Natural killer cell treated with Interleukin-12 subunit alpha and Interleukin-12 subunit beta and Interleukin-15 and Interleukin-18, amount 100 ng/mL, for 72 hours (primary cell): ENCODE measurements around the gene FLNB. TPM values are rescaled to one million over a fixed set of nuclear protein-coding genes. Genes with fewer than 3 reads are reported as not detected.

Experiments used
- ATAC-seq, 2 donors: fragments of 150-1000 bp; cut with Tn5 transposase in 1 of 2; sonication (Bioruptor Pico), chemical (Tn5 transposase) in 1 of 2; 2 replicates each; pipeline ENCODE4 v1.10.0; 2021
- DNase-seq: peaks from one replicate; pipeline ENCODE4 v3.0.0; 2022; ENCODE audit warnings: low spot score
- H3K27ac Mint-ChIP-seq, 2 donors: 1 replicate in 1 of 2; 2 replicates in 1 of 2; pipeline ENCODE4 v1.8.0; 2022; ENCODE audit warnings: mixed read lengths in 2 of 2, mild to moderate bottlenecking in 1 of 2, moderate library complexity in 1 of 2
- H3K27me3 Mint-ChIP-seq, 2 donors: 1 replicate in 1 of 2; 2 replicates in 1 of 2; pipeline ENCODE4 v1.8.0; 2022; ENCODE audit warnings: mixed read lengths in 2 of 2
- H3K36me3 Mint-ChIP-seq: one replicate; pipeline ENCODE4 v1.8.0; 2022; ENCODE audit warnings: mixed read lengths
- H3K4me1 Mint-ChIP-seq, 2 donors: 1 replicate in 1 of 2; 2 replicates in 1 of 2; pipeline ENCODE4 v1.8.0; 2022; ENCODE audit warnings: low read depth in 2 of 2, mixed read lengths in 2 of 2, mild to moderate bottlenecking in 1 of 2
- H3K4me3 Mint-ChIP-seq: one replicate; pipeline ENCODE4 v1.8.0; 2022; ENCODE audit warnings: mixed read lengths
- H3K9me3 Mint-ChIP-seq: 2 replicates; pipeline ENCODE4 v1.8.0; 2022; ENCODE audit warnings: mixed read lengths
- total RNA-seq, 2 donors: library from RNA; stranded (reverse); gene quantifications; one replicate each; pipeline ENCODE4 v1.2.3, GENCODE V29; 2022

FLNB gene
- total RNA-seq, 2 donors from 2014 or later = 5.9 to 15.4 TPM

- H3K4me1 Mint-ChIP-seq = no peaks in the 10 kb centered on the region
- DNase-seq (no peak), ATAC-seq (peak in 1 of 2 donors; percentile 16)
- H3K4me3 Mint-ChIP-seq = no peak overlapping the region
- no peak overlapping the region for H3K27ac Mint-ChIP-seq
- H3K36me3 Mint-ChIP-seq = no peaks in the 10 kb centered on the region
- H3K9me3 Mint-ChIP-seq = no peaks in the 10 kb centered on the region
- no peaks in the 10 kb centered on the region for H3K27me3 Mint-ChIP-seq
Observed at GRCh38 chr3:58143417-58144055, 135.3 kb downstream of the FLNB start.

GRCh38 chr3:58144478-58145325 is 136.5 kb downstream of the FLNB start:
- H3K27ac Mint-ChIP-seq = no peak overlapping the region
- no peaks in the 10 kb centered on the region for H3K4me1 Mint-ChIP-seq
- DNase-seq (no peak), ATAC-seq (no peak)
- no peaks in the 10 kb centered on the region for H3K27me3 Mint-ChIP-seq
- H3K36me3 Mint-ChIP-seq = no peaks in the 10 kb centered on the region
- H3K9me3 Mint-ChIP-seq = no peaks in the 10 kb centered on the region
- H3K4me3 Mint-ChIP-seq = no peak overlapping the region

GRCh38 chr3:58148049-58148448 is 139.8 kb downstream of the FLNB start:
- Mint-ChIP-seq H3K4me3 (no peak overlapping the region), H3K27me3 (no peaks in the 10 kb centered on the region), H3K27ac (no peak overlapping the region), H3K36me3 (no peaks in the 10 kb centered on the region), H3K4me1 (no peaks in the 10 kb centered on the region), H3K9me3 (no peaks in the 10 kb centered on the region)
- ATAC-seq (no peak), DNase-seq (no peak)

DNA sequence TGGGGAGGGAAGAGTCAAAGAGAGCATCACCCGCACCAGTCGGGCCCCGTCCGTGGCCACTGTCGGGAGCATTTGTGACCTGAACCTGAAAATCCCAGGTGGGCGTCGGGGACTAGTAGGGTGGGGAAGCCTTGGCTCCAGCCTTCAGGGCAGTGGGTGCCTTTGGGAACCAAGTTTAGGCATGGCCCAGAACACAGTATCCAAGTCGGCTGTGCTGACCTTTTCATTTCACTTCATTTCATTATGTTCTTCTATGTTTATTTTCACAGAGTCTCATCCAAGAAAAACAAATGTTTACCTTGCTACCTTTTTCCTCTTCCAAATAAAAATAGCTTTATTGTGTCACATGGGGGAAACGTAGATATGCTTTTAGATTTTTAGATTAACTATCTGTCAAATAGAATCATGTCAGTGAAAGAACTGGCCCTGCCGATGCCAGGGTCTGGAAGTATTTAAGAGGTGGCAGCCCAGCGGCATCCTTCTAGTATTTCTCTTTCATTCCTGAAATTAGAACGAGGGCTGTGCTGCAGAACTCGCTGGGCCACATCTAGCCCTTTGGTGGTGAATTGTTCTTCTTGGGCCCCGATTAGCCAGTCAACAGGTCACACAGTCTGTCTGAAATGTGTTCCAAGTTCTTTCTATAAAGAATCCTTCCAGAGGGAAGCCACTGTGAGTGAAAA is 142.0 kb downstream of the FLNB start:
- Mint-ChIP-seq H3K27me3 (no peaks in the 10 kb centered on the region), H3K36me3 (no peaks in the 10 kb centered on the region), H3K27ac (no peak overlapping the region), H3K4me1 (no peaks in the 10 kb centered on the region), H3K4me3 (no peak overlapping the region), H3K9me3 (no peaks in the 10 kb centered on the region)
- DNase-seq (no peak), ATAC-seq (no peak)

DNA sequence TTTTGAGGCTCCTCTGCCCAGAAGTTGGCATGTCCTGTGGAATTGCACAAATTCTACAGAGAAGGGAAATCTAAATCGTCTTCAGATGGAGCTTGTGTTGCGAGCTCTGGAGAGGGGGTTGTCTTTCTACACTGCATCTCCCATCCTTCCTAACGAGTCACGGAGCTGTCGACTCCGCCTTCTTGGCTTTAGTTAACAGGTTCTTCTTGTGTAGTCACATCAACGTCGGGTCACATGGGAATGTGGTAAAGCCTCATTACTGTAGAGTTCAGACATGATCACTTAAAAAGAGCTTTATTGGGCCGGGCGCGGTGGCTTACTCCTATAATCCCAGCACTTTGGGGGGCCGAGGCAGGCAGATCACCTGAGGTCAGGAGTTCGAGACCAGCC is 142.6 kb downstream of the FLNB start:
- Mint-ChIP-seq H3K27ac (no peak overlapping the region), H3K27me3 (no peaks in the 10 kb centered on the region)
- DNase-seq = no peak

GRCh38 chr3:58151637-58152036 is 143.4 kb downstream of the FLNB start:
- Mint-ChIP-seq H3K27me3 (no peaks in the 10 kb centered on the region), H3K4me1 (no peaks in the 10 kb centered on the region), H3K36me3 (no peaks in the 10 kb centered on the region), H3K4me3 (no peak overlapping the region), H3K9me3 (no peaks in the 10 kb centered on the region), H3K27ac (no peak overlapping the region)
- DNase-seq (no peak), ATAC-seq (no peak)

More for the DNA sequence above, 142.6 kb downstream of the FLNB start:
- Mint-ChIP-seq H3K36me3 (no peaks in the 10 kb centered on the region), H3K4me3 (no peak overlapping the region), H3K4me1 (no peaks in the 10 kb centered on the region), H3K9me3 (no peaks in the 10 kb centered on the region)
- no peak for ATAC-seq

- Mint-ChIP-seq H3K9me3 (no peaks in the 10 kb centered on the region), H3K36me3 (no peaks in the 10 kb centered on the region), H3K4me3 (no peak overlapping the region), H3K4me1 (no peaks in the 10 kb centered on the region), H3K27me3 (no peaks in the 10 kb centered on the region), H3K27ac (no peak overlapping the region)
- ATAC-seq = no peak
- no peak for DNase-seq
Observed at GRCh38 chr3:58152225-58153015, 144.2 kb downstream of the FLNB start.

- Mint-ChIP-seq H3K27ac (no peak overlapping the region), H3K4me3 (no peak overlapping the region), H3K9me3 (no peaks in the 10 kb centered on the region), H3K4me1 (no peaks in the 10 kb centered on the region), H3K27me3 (no peaks in the 10 kb centered on the region), H3K36me3 (no peaks in the 10 kb centered on the region)
- ATAC-seq (no peak), DNase-seq (no peak)
Observed at GRCh38 chr3:58153371-58153770, 145.1 kb downstream of the FLNB start.

DNA sequence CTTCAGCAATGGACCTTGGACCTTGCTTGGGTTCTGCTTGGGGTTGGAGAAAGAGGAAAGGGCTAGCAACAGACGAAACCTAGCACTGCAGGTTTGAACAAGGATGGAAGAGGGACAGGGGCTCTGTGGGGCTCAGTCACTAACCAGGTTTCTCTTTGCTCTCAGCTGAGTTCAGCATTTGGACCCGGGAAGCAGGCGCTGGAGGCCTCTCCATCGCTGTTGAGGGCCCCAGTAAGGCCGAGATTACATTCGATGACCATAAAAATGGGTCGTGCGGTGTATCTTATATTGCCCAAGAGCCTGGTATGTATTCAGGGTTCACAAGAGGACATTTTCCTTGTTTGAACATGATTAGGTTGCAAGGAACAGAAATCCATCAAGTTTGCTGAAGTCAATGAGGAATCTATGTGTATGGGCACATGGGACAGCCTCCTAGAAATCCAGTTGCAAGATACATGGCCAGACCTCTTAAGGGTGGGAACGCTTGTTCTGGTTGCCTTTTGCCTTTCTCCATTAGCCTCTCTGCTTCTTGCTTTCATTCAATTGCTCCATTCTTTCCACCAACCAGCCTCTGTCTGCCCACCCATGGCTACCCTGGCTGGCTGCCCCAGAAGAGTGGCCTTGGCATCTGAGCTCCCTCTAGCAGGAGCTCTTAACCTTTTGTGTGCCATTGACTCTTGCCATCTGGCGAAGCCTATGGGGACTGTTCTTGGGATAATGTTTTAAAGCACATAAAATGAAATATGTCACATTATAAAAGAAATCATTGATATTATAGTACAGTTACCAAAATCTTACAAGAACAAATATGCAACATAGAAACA is 146.6 kb downstream of the FLNB start:
- ATAC-seq = no peak
- Mint-ChIP-seq H3K4me1 (no peaks in the 10 kb centered on the region), H3K4me3 (no peak overlapping the region), H3K27ac (no peak overlapping the region), H3K9me3 (no peaks in the 10 kb centered on the region), H3K36me3 (no peaks in the 10 kb centered on the region), H3K27me3 (no peaks in the 10 kb centered on the region)
- DNase-seq = no peak

- no peak overlapping the region for H3K4me3 Mint-ChIP-seq
- DNase-seq (no peak), ATAC-seq (no peak)
- H3K9me3 Mint-ChIP-seq = no peaks in the 10 kb centered on the region
- no peaks in the 10 kb centered on the region for H3K27me3 Mint-ChIP-seq
- H3K36me3 Mint-ChIP-seq = no peaks in the 10 kb centered on the region
- H3K4me1 Mint-ChIP-seq = peaks cover 0 to 1% of the 10 kb centered on the region in 2 donors
- no peak overlapping the region for H3K27ac Mint-ChIP-seq
Observed at GRCh38 chr3:58155838-58156237, 147.6 kb downstream of the FLNB start.

GRCh38 chr3:58157700-58158099 is 149.5 kb downstream of the FLNB start:
- no peak for ATAC-seq
- Mint-ChIP-seq H3K27ac (no peak overlapping the region), H3K9me3 (no peaks in the 10 kb centered on the region), H3K4me1 (peaks cover 6 to 9% of the 10 kb centered on the region in 2 donors), H3K4me3 (no peak overlapping the region), H3K36me3 (no peaks in the 10 kb centered on the region), H3K27me3 (no peaks in the 10 kb centered on the region)
- DNase-seq = no peak

DNA sequence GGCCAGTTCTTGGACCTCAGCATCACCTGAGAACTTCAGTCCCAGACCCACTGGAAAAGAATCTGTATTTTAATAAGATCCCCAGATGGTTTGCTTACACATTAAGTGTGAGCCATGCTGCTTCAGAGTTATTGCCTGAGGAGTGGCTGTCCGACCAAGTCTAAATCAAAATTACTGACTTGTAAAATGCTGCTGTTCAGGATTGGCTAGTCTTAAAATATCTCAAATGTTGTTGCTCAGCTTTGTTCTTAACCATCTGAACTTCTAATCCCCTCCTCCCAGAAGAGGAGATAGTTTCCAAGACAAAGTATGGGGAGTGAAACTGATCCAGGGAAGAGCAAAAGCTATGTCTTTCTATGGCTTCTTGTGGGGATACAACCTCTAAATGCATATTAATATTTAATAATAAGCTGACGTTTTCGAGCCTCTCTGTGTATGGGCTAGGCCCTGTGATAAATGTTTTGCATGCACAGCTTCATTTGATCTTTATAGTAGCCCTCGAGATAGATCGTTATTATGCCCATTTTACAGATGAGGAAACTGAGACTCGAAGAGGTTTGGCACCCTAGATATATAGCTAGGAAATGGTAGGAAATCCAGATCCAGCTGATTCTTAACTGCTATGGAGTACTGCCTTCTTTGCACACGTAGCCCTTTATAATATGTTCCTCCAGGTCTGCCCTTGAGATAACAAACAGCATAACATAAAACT is 150.4 kb downstream of the FLNB start:
- H3K36me3 Mint-ChIP-seq = no peaks in the 10 kb centered on the region
- no peak overlapping the region for H3K4me3 Mint-ChIP-seq
- no peaks in the 10 kb centered on the region for H3K27me3 Mint-ChIP-seq
- H3K4me1 Mint-ChIP-seq = peaks cover 6 to 9% of the 10 kb centered on the region in 2 donors
- H3K9me3 Mint-ChIP-seq = no peaks in the 10 kb centered on the region
- H3K27ac Mint-ChIP-seq = no peak overlapping the region
- DNase-seq (no peak), ATAC-seq (no peak)
